Activated T-helper 1 cell treated with anti-CD3 and anti-CD28 coated beads, Interleukin-12 subunit alpha, Interleukin-12 subunit beta, Interleukin-2, Interleukin-4 antibody, amounts not matched to agents 30 ng/mL and 10 ng/mL and 1 ng/mL, durations not matched to agents 14 hours and 24 hours and 36 hours (primary cell): ENCODE results near the gene FBXO5. TPM values are rescaled to one million over a fixed set of nuclear protein-coding genes. Genes with fewer than 3 reads are reported as not detected.

Experiments used
- DNase-seq: peaks from one replicate; pipeline ENCODE4 v3.0.0; 2021; ENCODE audit warnings: low spot score
- H3K27ac Mint-ChIP-seq: one replicate; pipeline ENCODE4 v1.8.0; 2021; ENCODE audit warnings: mild to moderate bottlenecking, mixed read lengths
- H3K27me3 Mint-ChIP-seq: one replicate; pipeline ENCODE4 v1.8.0; 2022; ENCODE audit warnings: mild to moderate bottlenecking, moderate library complexity, mixed read lengths; ENCODE audit not compliant: insufficient read depth
- H3K36me3 Mint-ChIP-seq: one replicate; pipeline ENCODE4 v1.8.0; 2021; ENCODE audit warnings: low read depth, mixed read lengths
- H3K4me1 Mint-ChIP-seq: one replicate; pipeline ENCODE4 v1.8.0; 2021; ENCODE audit warnings: low read depth, mixed read lengths
- H3K4me3 Mint-ChIP-seq: one replicate; pipeline ENCODE4 v1.8.0; 2021; ENCODE audit warnings: mild to moderate bottlenecking, moderate library complexity, mixed read lengths
- H3K9me3 Mint-ChIP-seq: one replicate; pipeline ENCODE4 v1.8.0; 2021; ENCODE audit warnings: mixed read lengths
- intact Hi-C: fragments of 100-400 bp; cut with micrococcal nuclease; formaldehyde crosslinking; loops from one replicate; pipeline ENCODE4 v1.15.1; 2024
- total RNA-seq: library from RNA; stranded (reverse); gene quantifications from 2 replicates; pipeline ENCODE4 v1.2.3, GENCODE V29; 2022

Gene FBXO5
- total RNA-seq, 1 donor from 2014 or later: 29.4 TPM

- DNase-seq: peak; percentile 62
- H3K4me1 Mint-ChIP-seq: peaks cover 46% of the 10 kb centered on the region
- intact Hi-C loops: loop anchor here (2.0 to 5.0 kb wide), 4 partner anchors 682 to 1748 kb away; partner anchors contain the start of genes RMND1, SCAF8 and ZBTB2
- H3K27me3 Mint-ChIP-seq: no peaks in the 10 kb centered on the region
- peak overlapping the region; percentile 100 for H3K27ac Mint-ChIP-seq
- H3K9me3 Mint-ChIP-seq: no peaks in the 10 kb centered on the region
- peaks cover 30% of the 10 kb centered on the region for H3K36me3 Mint-ChIP-seq
- H3K4me3 Mint-ChIP-seq: peak overlapping the region; percentile 96
Measured at GRCh38 chr6:152983637-152984512, 1.0 kb upstream of the FBXO5 start.

GRCh38 chr6:152981989-152982903 is 595 bp downstream of the FBXO5 start:
- Mint-ChIP-seq H3K27ac (peak overlapping the region; percentile 63), H3K27me3 (no peaks in the 10 kb centered on the region), H3K36me3 (peaks cover 31% of the 10 kb centered on the region), H3K4me1 (peaks cover 59% of the 10 kb centered on the region), H3K9me3 (no peaks in the 10 kb centered on the region), H3K4me3 (peak overlapping the region; percentile 96)
- intact Hi-C loops: loop anchor here (1.0 to 5.0 kb wide), 7 partner anchors 8 to 1750 kb away; partner anchors contain the start of genes MTRF1L, RMND1, SCAF8 and ZBTB2
- DNase-seq: peak; percentile 24

- H3K4me1 Mint-ChIP-seq: peaks cover 65% of the 10 kb centered on the region
- no peaks in the 10 kb centered on the region for H3K9me3 Mint-ChIP-seq
- DNase-seq: no peak
- H3K36me3 Mint-ChIP-seq: peaks cover 34% of the 10 kb centered on the region
- intact Hi-C loops: loop anchor here (1.0 to 5.0 kb wide), 4 partner anchors 21 to 1751 kb away; partner anchors contain the start of genes MTRF1L and SCAF8
- peak overlapping the region; percentile 84 for H3K4me3 Mint-ChIP-seq
- peak overlapping the region; percentile 62 for H3K27ac Mint-ChIP-seq
- no peaks in the 10 kb centered on the region for H3K27me3 Mint-ChIP-seq
Measured at GRCh38 chr6:152981219-152981618, 1.6 kb downstream of the FBXO5 start.

GRCh38 chr6:152980656-152981055 is 2.2 kb downstream of the FBXO5 start:
- Mint-ChIP-seq H3K27me3 (no peaks in the 10 kb centered on the region), H3K4me1 (peaks cover 69% of the 10 kb centered on the region), H3K27ac (peak overlapping the region; percentile 62), H3K9me3 (no peaks in the 10 kb centered on the region), H3K36me3 (peaks cover 34% of the 10 kb centered on the region), H3K4me3 (peak overlapping the region; percentile 84)
- no peak for DNase-seq
- intact Hi-C loops: loop anchor here (1.0 to 5.0 kb wide), 4 partner anchors 22 to 1752 kb away; partner anchors contain the start of genes MTRF1L and SCAF8

GRCh38 chr6:152979116-152979515 is 3.7 kb downstream of the FBXO5 start:
- H3K9me3 Mint-ChIP-seq: no peaks in the 10 kb centered on the region
- intact Hi-C loops: no loop called here
- no peaks in the 10 kb centered on the region for H3K27me3 Mint-ChIP-seq
- H3K4me3 Mint-ChIP-seq: peak overlapping the region; percentile 38
- no peak for DNase-seq
- peaks cover 69% of the 10 kb centered on the region for H3K4me1 Mint-ChIP-seq
- no peak overlapping the region for H3K27ac Mint-ChIP-seq
- H3K36me3 Mint-ChIP-seq: peaks cover 38% of the 10 kb centered on the region

DNA sequence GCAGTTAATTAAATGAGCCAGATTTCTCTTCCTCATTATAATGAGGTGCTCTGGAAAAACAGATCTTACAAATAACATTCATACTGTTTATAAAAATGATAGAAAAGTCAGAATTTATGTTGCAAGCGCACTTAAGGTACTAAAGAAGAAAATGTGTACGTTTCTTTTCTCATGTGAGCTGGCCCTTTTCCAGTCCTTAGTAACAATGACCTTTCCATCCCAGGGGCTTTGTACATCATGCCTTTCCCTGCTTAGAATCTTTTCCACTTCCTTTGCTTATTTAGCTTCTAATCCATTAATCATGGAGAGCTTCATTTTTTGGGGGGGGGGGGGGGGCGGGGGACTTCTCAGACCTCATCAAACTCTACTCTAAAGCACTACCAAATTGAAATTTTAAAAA is 4.8 kb downstream of the FBXO5 start:
- H3K27me3 Mint-ChIP-seq: no peaks in the 10 kb centered on the region

DNA sequence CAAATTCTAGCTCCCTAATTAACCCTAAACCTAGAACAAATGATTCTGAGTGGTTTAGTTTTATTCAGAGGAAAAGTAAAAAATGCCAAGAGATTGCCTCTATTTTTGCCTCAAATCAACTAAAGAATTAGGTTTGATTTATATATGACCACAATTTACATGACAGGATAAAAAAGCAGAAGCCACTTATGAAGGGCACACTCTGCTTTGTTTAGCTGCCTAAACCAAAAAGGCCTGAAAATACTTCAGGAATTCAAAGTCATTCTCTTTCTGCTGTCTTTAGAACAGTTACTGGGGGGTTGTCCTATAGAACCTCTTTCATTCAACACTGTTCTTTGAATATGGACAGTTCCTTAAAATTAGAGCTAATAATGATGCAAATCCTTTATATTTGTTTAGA is 5.3 kb downstream of the FBXO5 start:
- Mint-ChIP-seq H3K36me3 (peaks cover 53% of the 10 kb centered on the region), H3K27me3 (no peaks in the 10 kb centered on the region), H3K27ac (no peak overlapping the region), H3K4me1 (peaks cover 78% of the 10 kb centered on the region), H3K9me3 (no peaks in the 10 kb centered on the region), H3K4me3 (no peak overlapping the region)
- intact Hi-C loops: no loop called here
- DNase-seq: no peak

More for the DNA sequence above, 4.8 kb downstream of the FBXO5 start:
- Mint-ChIP-seq H3K27ac (no peak overlapping the region), H3K4me1 (peaks cover 77% of the 10 kb centered on the region), H3K9me3 (no peaks in the 10 kb centered on the region), H3K4me3 (no peak overlapping the region), H3K36me3 (peaks cover 48% of the 10 kb centered on the region)
- intact Hi-C loops: no loop called here
- no peak for DNase-seq

DNA sequence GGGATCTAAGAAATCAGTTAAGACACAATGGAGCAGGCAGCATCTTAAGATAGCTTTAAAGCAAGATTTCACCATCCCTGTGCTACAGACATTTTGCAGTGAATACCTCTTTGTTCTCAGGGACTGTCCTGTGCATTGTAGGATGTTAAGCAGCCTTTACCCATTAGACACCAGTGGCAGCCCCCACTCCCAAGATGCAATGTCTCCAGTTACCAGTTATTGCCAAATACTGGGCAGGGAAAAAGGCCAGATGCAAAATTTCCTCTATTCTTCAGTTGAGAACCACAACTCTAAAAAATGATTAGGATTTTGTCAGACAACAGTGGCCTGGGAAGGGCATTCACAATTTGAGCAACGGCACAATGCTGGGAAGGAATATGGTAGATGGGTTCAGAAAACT is 6.1 kb downstream of the FBXO5 start:
- H3K4me1 Mint-ChIP-seq: peaks cover 78% of the 10 kb centered on the region
- H3K9me3 Mint-ChIP-seq: no peaks in the 10 kb centered on the region
- intact Hi-C loops: no loop called here
- H3K4me3 Mint-ChIP-seq: peak overlapping the region; percentile 50
- peaks cover 57% of the 10 kb centered on the region for H3K36me3 Mint-ChIP-seq
- H3K27me3 Mint-ChIP-seq: no peaks in the 10 kb centered on the region
- H3K27ac Mint-ChIP-seq: no peak overlapping the region
- no peak for DNase-seq

GRCh38 chr6:152975204-152975915 is 7.5 kb downstream of the FBXO5 start:
- H3K27ac Mint-ChIP-seq: peak overlapping the region; percentile 1
- H3K4me1 Mint-ChIP-seq: peaks cover 67% of the 10 kb centered on the region
- DNase-seq: peak; percentile 7
- H3K9me3 Mint-ChIP-seq: no peaks in the 10 kb centered on the region
- H3K27me3 Mint-ChIP-seq: no peaks in the 10 kb centered on the region
- peaks cover 53% of the 10 kb centered on the region for H3K36me3 Mint-ChIP-seq
- intact Hi-C loops: no loop called here
- peak overlapping the region; percentile 63 for H3K4me3 Mint-ChIP-seq

GRCh38 chr6:152973916-152974315 is 8.9 kb downstream of the FBXO5 start:
- no peak for DNase-seq
- peak overlapping the region; percentile 61 for H3K27ac Mint-ChIP-seq
- intact Hi-C loops: loop anchor here (1.0 to 5.0 kb wide), 2 partner anchors 8 to 33 kb away; no protein-coding TSS in a partner anchor
- no peaks in the 10 kb centered on the region for H3K27me3 Mint-ChIP-seq
- H3K36me3 Mint-ChIP-seq: peaks cover 60% of the 10 kb centered on the region
- H3K4me1 Mint-ChIP-seq: peaks cover 53% of the 10 kb centered on the region
- peaks cover 7% of the 10 kb centered on the region for H3K9me3 Mint-ChIP-seq
- peak overlapping the region; percentile 47 for H3K4me3 Mint-ChIP-seq

GRCh38 chr6:152969688-152970418 is 13.0 kb downstream of the FBXO5 start:
- H3K27ac Mint-ChIP-seq: no peak overlapping the region
- H3K9me3 Mint-ChIP-seq: peaks cover 26% of the 10 kb centered on the region
- no peak overlapping the region for H3K4me3 Mint-ChIP-seq
- peaks cover 46% of the 10 kb centered on the region for H3K36me3 Mint-ChIP-seq
- peaks cover under 1% of the 10 kb centered on the region for H3K27me3 Mint-ChIP-seq
- intact Hi-C loops: loop anchor here (5.0 kb wide), 1 partner anchor 37 kb away; no protein-coding TSS in a partner anchor
- peaks cover 16% of the 10 kb centered on the region for H3K4me1 Mint-ChIP-seq
- DNase-seq: no peak
